ENCODE data around the gene MCU. TPM values are rescaled to one million over a fixed set of nuclear protein-coding genes. Genes with fewer than 3 reads are reported as not detected.

Gene MCU
- total RNA-seq, 1 donor from 2014 or later = 15.5 TPM

DNA sequence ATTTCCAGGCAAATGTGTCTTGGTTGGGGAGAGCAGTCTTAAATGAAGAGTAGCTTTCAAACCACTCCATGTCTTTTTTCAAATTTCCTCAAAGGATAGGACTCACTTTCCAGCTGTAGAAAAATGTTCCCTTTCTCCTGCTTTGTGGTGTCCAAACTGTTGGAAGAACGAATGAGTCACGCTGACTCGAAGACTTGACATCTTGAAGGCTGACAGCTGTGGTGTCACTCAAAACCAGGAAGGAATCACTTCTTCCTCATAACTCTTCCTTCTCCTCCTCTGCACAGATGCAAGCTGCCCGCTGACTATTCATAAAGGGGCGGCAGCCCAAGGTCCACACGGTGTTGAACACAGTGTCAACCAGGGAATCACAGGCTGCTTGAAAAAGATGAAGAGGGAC, 243.4 kb downstream of the MCU start:
- ChIA-PET POLR2A (no interaction called here), CTCF (no interaction called here)
- Mint-ChIP-seq H3K27ac (no peak overlapping the region), H3K36me3 (ENCODE audit: low read depth) (no peaks in the 10 kb centered on the region), H3K27me3 (peaks cover 9% of the 10 kb centered on the region), H3K9me3 (no peaks in the 10 kb centered on the region), H3K4me3 (no peak overlapping the region), H3K4me1 (no peaks in the 10 kb centered on the region)
- TF ChIP-seq, protein P1, sequence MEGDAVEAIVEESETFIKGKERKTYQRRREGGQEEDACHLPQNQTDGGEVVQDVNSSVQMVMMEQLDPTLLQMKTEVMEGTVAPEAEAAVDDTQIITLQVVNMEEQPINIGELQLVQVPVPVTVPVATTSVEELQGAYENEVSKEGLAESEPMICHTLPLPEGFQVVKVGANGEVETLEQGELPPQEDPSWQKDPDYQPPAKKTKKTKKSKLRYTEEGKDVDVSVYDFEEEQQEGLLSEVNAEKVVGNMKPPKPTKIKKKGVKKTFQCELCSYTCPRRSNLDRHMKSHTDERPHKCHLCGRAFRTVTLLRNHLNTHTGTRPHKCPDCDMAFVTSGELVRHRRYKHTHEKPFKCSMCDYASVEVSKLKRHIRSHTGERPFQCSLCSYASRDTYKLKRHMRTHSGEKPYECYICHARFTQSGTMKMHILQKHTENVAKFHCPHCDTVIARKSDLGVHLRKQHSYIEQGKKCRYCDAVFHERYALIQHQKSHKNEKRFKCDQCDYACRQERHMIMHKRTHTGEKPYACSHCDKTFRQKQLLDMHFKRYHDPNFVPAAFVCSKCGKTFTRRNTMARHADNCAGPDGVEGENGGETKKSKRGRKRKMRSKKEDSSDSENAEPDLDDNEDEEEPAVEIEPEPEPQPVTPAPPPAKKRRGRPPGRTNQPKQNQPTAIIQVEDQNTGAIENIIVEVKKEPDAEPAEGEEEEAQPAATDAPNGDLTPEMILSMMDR (IDR thresholded peaks at IDR 0.05) = no peak
- DNase-seq (no peak), ATAC-seq (ENCODE audit: low read depth) (no peak)
- intact Hi-C loops (cut with micrococcal nuclease) = no loop called here

Other genes starting within 250 kb of the MCU start
- 27.4 and 34.5 TPM in 2 replicates for gene MICU1, start 66.1 kb upstream of the MCU start, total RNA-seq
- gene OIT3, start 201.6 kb downstream of the MCU start, total RNA-seq = 0.17 TPM in 1 of 2 replicates, not detected in the other